Body of pancreas (tissue), 4 donors: ENCODE results near the gene DENND1A. TPM values are rescaled to one million over a fixed set of nuclear protein-coding genes. Genes with fewer than 3 reads are reported as not detected.

Experiments
- ATAC-seq: fragments of 150-250 bp; one replicate; pipeline ENCODE4 v1.9.1; 2016
- DNase-seq, 4 donors: peaks; one replicate each; pipeline ENCODE4 v3.0.0-alpha.2; 2019
- H3K27ac ChIP-seq, 4 donors: fragments of 200-600 bp; sonication (generic); 1 replicate in 3 of 4; 2 replicates in 1 of 4; pipeline versions ENCODE4 v1.5.1 to v1.6.1; 2016 to 2019; ENCODE audit warnings: mild to moderate bottlenecking in 1 of 4, mixed read lengths in 1 of 4, moderate library complexity in 1 of 4
- H3K27me3 ChIP-seq, 2 donors: fragments of 200-600 bp; sonication (generic); one replicate each; pipeline ENCODE4 v1.6.0; 2016; ENCODE audit warnings: mild to moderate bottlenecking in 1 of 2
- H3K36me3 ChIP-seq, 2 donors: fragments of 200-600 bp; sonication (generic); replicated peaks in 1 of 2; 2 replicates each; pipeline ENCODE4 v1.5.1; 2016; ENCODE audit warnings: low read depth in 2 of 2; ENCODE audit not compliant: insufficient read depth in 1 of 2
- H3K4me1 ChIP-seq: fragments of 200-600 bp; sonication (generic); one replicate; pipeline ENCODE4 v1.6.0; 2016
- H3K4me3 ChIP-seq, 2 donors: fragments of 200-600 bp; sonication (generic); 1 replicate in 1 of 2; 2 replicates in 1 of 2; pipeline ENCODE4 v1.5.1; 2016 to 2019
- H3K9me3 ChIP-seq, 3 donors: fragments of 200-600 bp; sonication (generic); 1 replicate in 2 of 3; 2 replicates in 1 of 3; pipeline ENCODE4 v1.5.1; 2016
- POLR2A ChIP-seq, 3 donors: fragments of 450-650 bp; IDR thresholded peaks; one replicate each; pipeline ENCODE4 v1.6.1; 2016; ENCODE audit warnings: antibody characterized with exemption in 3 of 3, mild to moderate bottlenecking in 2 of 3
- WGBS, 2 donors: methylation state at CpG; one replicate each; pipeline ENCODE4 v1.1.5; 2017; 5-methylcytosine and 5-hydroxymethylcytosine counted together
- intact Hi-C: fragments of 100-400 bp; cut with DNase I; formaldehyde crosslinking; loops from one replicate; pipeline ENCODE4 v1.15.1; 2023
- total RNA-seq, 2 donors: library from RNA; depleted of rRNA; stranded (reverse); fragments of >200 nt; gene quantifications; one replicate each; pipeline ENCODE4 v1.1.0, GENCODE V29; 2016
- TF ChIP-seq, protein P1 (sequence below), 7 experiments: fragments of 450-650 bp in 4 of 7; fragments of 200-600 bp in 3 of 7; sonication (generic) in 3 of 7; IDR thresholded peaks; one replicate each; pipeline ENCODE4 v1.5.1; 2016 to 2019; ENCODE audit warnings: antibody characterized with exemption in 7 of 7

Gene DENND1A
- total RNA-seq, 2 donors from 2014 or later = 7.6 to 8.6 TPM

DNA sequence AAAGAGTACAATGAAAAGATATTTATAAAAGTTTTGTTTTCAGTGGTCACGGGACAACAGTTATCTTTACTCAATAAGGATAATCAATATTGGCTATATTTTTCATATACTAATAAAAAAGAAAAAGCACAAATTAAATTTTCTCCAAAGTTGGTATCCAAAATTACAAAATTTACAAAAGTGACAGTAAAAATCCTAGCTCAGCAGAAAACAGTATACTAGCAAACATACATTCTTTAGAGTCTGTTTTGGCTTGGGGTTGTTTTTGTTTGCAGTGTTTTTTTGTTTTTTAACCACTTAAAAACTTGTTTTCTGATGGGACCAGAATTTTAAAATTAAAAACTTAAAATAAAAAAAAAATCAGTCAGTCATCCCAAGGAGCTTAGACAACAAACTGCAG lies 183.2 kb downstream of the DENND1A start:
- no peak for ATAC-seq
- TF ChIP-seq, protein P1, sequence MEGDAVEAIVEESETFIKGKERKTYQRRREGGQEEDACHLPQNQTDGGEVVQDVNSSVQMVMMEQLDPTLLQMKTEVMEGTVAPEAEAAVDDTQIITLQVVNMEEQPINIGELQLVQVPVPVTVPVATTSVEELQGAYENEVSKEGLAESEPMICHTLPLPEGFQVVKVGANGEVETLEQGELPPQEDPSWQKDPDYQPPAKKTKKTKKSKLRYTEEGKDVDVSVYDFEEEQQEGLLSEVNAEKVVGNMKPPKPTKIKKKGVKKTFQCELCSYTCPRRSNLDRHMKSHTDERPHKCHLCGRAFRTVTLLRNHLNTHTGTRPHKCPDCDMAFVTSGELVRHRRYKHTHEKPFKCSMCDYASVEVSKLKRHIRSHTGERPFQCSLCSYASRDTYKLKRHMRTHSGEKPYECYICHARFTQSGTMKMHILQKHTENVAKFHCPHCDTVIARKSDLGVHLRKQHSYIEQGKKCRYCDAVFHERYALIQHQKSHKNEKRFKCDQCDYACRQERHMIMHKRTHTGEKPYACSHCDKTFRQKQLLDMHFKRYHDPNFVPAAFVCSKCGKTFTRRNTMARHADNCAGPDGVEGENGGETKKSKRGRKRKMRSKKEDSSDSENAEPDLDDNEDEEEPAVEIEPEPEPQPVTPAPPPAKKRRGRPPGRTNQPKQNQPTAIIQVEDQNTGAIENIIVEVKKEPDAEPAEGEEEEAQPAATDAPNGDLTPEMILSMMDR (IDR thresholded peaks at IDR 0.05) = no peak
- TF ChIP-seq POLR2A (IDR thresholded peaks at IDR 0.05) = no peak
- no peaks in the 10 kb centered on the region for H3K27me3 ChIP-seq
- H3K36me3 ChIP-seq = no peaks in the 10 kb centered on the region
- H3K9me3 ChIP-seq = no peaks in the 10 kb centered on the region
- intact Hi-C loops = no loop called here
- H3K27ac ChIP-seq = no peak overlapping the region
- WGBS, 2 donors = 95 to 97% methylated on average over 1 of the region's 1 CpG
- no peak overlapping the region for H3K4me3 ChIP-seq
- DNase-seq = no peak
- peaks cover 3% of the 10 kb centered on the region for H3K4me1 ChIP-seq

DNA sequence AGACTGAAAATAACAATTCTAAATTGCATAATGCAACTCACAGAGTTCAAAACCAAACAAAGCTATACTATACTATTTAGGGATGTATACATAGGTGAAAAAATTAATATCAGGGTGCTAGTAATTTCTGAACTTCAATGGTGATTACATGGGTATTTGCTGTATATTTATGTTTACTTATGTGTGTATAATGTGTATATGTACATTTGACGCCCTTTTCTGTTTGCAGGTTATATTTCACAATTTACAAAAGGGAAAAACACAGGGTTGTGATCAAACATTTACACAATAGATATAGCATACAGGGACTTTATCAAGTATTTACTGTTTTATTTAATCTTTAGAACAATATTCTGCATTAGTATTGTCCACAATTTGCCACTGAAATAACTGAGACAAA lies 184.0 kb downstream of the DENND1A start:
- TF ChIP-seq, protein P1 (IDR thresholded peaks at IDR 0.05) = no peak
- TF ChIP-seq POLR2A (IDR thresholded peaks at IDR 0.05) = no peak
- intact Hi-C loops = no loop called here
- H3K36me3 ChIP-seq = no peaks in the 10 kb centered on the region
- H3K27me3 ChIP-seq = no peaks in the 10 kb centered on the region
- ATAC-seq (no peak), DNase-seq (no peak)
- WGBS, 2 donors = 94 to 96% methylated on average over 1 of the region's 1 CpG
- no peaks in the 10 kb centered on the region for H3K9me3 ChIP-seq
- no peak overlapping the region for H3K27ac ChIP-seq
- H3K4me3 ChIP-seq = no peak overlapping the region
- H3K4me1 ChIP-seq = peaks cover 3% of the 10 kb centered on the region

DNA sequence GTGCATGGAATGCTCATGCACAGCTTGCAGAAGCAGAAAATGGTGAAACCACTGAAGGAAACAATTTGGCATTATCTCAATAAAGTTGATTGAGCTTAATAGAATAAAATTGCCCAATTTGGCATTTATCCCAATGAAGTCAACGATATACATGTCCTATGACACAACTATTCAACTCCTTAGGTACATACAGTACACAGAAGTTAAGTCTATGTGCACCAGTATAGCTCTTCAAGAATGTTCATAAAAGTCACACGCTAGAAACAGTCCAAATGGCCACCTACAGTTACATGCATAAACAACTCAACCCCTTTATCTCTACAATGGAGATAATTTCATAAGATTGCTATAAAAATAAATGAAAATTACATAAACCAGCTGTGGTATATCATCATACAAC lies 184.5 kb downstream of the DENND1A start:
- Histone ChIP-seq H3K36me3 (no peaks in the 10 kb centered on the region), H3K27me3 (no peaks in the 10 kb centered on the region), H3K27ac (no peak overlapping the region), H3K4me3 (no peak overlapping the region), H3K4me1 (peaks cover 3% of the 10 kb centered on the region), H3K9me3 (no peaks in the 10 kb centered on the region)
- 91 to 93% methylated on average over 2 of the region's 2 CpGs for WGBS, 2 donors
- DNase-seq (no peak), ATAC-seq (no peak)
- intact Hi-C loops = no loop called here
- TF ChIP-seq POLR2A (IDR thresholded peaks at IDR 0.05) = no peak
- TF ChIP-seq, protein P1 (IDR thresholded peaks at IDR 0.05) = no peak

DNA sequence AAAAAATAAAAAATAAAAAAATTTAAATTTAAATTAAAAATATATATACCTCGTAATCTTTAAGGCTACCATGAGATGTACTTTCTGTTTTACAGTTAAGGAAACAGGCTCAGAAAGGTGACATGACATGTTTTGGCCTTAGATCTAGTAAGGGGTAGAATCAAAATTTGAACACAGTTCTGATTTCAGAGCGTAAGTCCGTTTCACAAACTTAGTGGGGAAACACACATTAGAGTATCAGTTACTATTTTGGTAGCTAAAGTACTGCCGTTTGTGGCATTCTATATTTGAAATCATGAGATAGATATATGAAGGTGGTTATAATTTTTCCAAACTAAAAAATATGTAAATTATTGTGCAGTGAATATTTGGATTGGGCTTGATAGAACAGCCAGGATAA lies 186.2 kb downstream of the DENND1A start:
- DNase-seq (no peak), ATAC-seq (no peak)
- H3K9me3 ChIP-seq = no peaks in the 10 kb centered on the region
- no peaks in the 10 kb centered on the region for H3K36me3 ChIP-seq
- H3K4me3 ChIP-seq = no peak overlapping the region
- WGBS, 2 donors = 90 to 97% methylated on average over 4 of the region's 4 CpGs
- intact Hi-C loops = no loop called here
- peaks cover 3% of the 10 kb centered on the region for H3K4me1 ChIP-seq
- no peaks in the 10 kb centered on the region for H3K27me3 ChIP-seq
- no peak overlapping the region for H3K27ac ChIP-seq
- TF ChIP-seq, protein P1 (IDR thresholded peaks at IDR 0.05) = no peak
- no peak for TF ChIP-seq POLR2A (IDR thresholded peaks at IDR 0.05)

DNA sequence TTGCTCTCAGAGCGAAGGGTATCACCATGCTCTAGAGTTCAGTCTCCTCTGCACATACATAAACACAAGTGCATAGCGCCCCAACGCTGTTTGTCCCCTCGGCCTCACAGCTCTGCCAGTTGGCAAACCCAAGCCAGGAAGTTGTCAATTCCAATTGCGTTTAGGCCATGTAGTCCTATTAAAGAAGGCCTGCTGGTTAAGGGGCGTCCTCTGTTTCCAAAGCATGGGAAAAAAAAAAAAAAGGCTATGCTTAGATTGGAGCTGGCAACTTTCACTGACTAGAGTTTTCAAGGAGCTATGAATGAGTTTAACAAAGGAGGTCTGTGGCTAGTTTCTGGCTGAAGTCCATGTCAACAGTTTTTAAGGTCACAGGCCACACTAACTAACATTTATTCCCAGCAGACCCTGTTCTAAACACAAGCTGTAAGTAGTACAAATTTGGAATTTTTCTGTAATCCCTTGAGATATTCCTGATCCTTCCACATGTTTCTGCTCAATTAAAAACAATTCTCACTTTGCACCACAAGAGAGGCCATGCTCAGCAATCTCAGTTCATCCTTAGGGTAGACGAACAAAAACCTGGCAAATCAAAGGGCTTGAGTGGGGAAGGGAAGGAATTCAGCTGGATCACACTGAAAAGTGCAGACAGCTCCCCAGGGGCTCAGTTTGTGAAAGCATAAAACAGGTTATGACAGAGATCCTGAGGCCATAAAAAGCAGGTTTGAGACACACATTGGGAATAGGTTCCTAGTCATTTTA lies 187.7 kb downstream of the DENND1A start:
- 54 to 67% methylated on average over 7 of the region's 7 CpGs for WGBS, 2 donors
- peak in 3 of 4 donors; percentile 10 to 35 (median 12) for DNase-seq
- no peaks in the 10 kb centered on the region for H3K9me3 ChIP-seq
- TF ChIP-seq POLR2A (IDR thresholded peaks at IDR 0.05) = no peak
- TF ChIP-seq, protein P1 (IDR thresholded peaks at IDR 0.05) = no peak
- ATAC-seq = peak; percentile 33
- no peak overlapping the region for H3K4me3 ChIP-seq
- intact Hi-C loops = no loop called here
- peaks cover 3% of the 10 kb centered on the region for H3K4me1 ChIP-seq
- no peaks in the 10 kb centered on the region for H3K27me3 ChIP-seq
- H3K36me3 ChIP-seq = no peaks in the 10 kb centered on the region
- peak overlapping the region in 1 of 4 donors; percentile 32 for H3K27ac ChIP-seq
